GM20000 (cell line): ENCODE results near the gene SLC9A3.

ENCODE experiments used
- DNase-seq: peaks from one replicate; pipeline ENCODE4 v3.0.0; 2012; ENCODE audit warnings: low spot score
- CTCF ChIP-seq: IDR thresholded peaks from 2 replicates; pipeline ENCODE4 v1.5.1; 2012; ENCODE audit warnings: mild to moderate bottlenecking, control low read depth; ENCODE audit errors: extremely low read depth, missing control alignments

The SLC9A3 gene

GRCh38 chr5:540906-541538, 16.8 kb upstream of the SLC9A3 start:
- no peak for TF ChIP-seq CTCF
- DNase-seq, result no peak

GRCh38 chr5:540071-540905, 16.0 kb upstream of the SLC9A3 start:
- no peak for DNase-seq
- no peak for TF ChIP-seq CTCF

- no peak for DNase-seq
- TF ChIP-seq CTCF, result no peak
Measured at GRCh38 chr5:539469-540070, 15.3 kb upstream of the SLC9A3 start.

GRCh38 chr5:538801-539468, 14.7 kb upstream of the SLC9A3 start:
- TF ChIP-seq CTCF, result no peak
- DNase-seq, result no peak

GRCh38 chr5:538271-538771, 14.1 kb upstream of the SLC9A3 start:
- no peak for TF ChIP-seq CTCF
- no peak for DNase-seq

GRCh38 chr5:537621-538071, 13.4 kb upstream of the SLC9A3 start:
- TF ChIP-seq CTCF, result no peak
- DNase-seq, result no peak

GRCh38 chr5:537098-537497, 12.8 kb upstream of the SLC9A3 start:
- no peak for DNase-seq
- no peak for TF ChIP-seq CTCF
